ENCODE results near the gene SETBP1. TPM values are rescaled to one million over a fixed set of nuclear protein-coding genes. Genes with fewer than 3 reads are reported as not detected.

The SETBP1 gene
- total and polyA plus RNA-seq, 7 experiments from 2014 or later = 0.08 to 12.5 (median 2.5) TPM; not detected in 2

DNA sequence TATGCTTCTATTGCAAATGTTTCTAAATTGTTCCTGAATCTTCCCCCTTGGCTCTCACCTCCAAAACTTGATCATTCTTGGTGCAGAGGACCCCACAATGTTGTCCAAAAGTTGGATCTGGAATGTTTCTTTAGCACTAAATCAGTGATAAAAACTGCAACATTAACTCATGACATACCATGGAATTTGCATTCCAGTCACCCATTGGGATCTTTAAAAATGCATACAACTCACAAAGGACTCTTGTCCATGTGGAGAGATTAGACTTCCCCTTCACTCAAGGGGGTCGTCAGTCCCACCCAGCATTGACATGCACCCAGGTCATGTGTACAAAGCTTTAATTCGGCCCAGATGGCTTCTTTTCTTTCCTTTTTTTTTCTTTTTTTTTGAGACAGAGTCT is 169.3 kb downstream of the SETBP1 start:
- peaks cover 0 to 14% (median 0%) of the 10 kb centered on the region in 5 donors for H3K27me3 Mint-ChIP-seq
- peaks cover 0 to 3% (median 0%) of the 10 kb centered on the region in 7 donors for H3K4me1 Mint-ChIP-seq
- POLR2A ChIA-PET = no interaction called here
- no peaks in the 10 kb centered on the region for H3K27me3 ChIP-seq (ENCODE audit: control insufficient read depth in 2 of 2, insufficient read depth in 2 of 2, low read length in 2 of 2)
- intact Hi-C loops (cut with micrococcal nuclease) = no loop called here
- no peak overlapping the region for H3K4me3 ChIP-seq (ENCODE audit: low read length)
- H3K36me3 ChIP-seq (ENCODE audit: control insufficient read depth in 2 of 3, insufficient read depth in 3 of 3, low read length in 3 of 3) = no peaks in the 10 kb centered on the region
- no peaks in the 10 kb centered on the region for H3K36me3 Mint-ChIP-seq
- DNase-seq (no peak), ATAC-seq (no peak)
- peaks cover 0 to 6% (median 0%) of the 10 kb centered on the region in 11 donors for H3K9me3 Mint-ChIP-seq
- H3K4me1 ChIP-seq (ENCODE audit: control insufficient read depth in 2 of 2, insufficient read depth in 2 of 2, low read length in 2 of 2) = no peaks in the 10 kb centered on the region
- H3K4me3 Mint-ChIP-seq = no peak overlapping the region
- CTCF ChIA-PET = no interaction called here
- no peak overlapping the region for H3K27ac Mint-ChIP-seq
- no peak overlapping the region for H3K27ac ChIP-seq (ENCODE audit: low read depth, low read length)
- no peaks in the 10 kb centered on the region for H3K9me3 ChIP-seq (ENCODE audit: control insufficient read depth in 2 of 3, low read length in 3 of 3)

DNA sequence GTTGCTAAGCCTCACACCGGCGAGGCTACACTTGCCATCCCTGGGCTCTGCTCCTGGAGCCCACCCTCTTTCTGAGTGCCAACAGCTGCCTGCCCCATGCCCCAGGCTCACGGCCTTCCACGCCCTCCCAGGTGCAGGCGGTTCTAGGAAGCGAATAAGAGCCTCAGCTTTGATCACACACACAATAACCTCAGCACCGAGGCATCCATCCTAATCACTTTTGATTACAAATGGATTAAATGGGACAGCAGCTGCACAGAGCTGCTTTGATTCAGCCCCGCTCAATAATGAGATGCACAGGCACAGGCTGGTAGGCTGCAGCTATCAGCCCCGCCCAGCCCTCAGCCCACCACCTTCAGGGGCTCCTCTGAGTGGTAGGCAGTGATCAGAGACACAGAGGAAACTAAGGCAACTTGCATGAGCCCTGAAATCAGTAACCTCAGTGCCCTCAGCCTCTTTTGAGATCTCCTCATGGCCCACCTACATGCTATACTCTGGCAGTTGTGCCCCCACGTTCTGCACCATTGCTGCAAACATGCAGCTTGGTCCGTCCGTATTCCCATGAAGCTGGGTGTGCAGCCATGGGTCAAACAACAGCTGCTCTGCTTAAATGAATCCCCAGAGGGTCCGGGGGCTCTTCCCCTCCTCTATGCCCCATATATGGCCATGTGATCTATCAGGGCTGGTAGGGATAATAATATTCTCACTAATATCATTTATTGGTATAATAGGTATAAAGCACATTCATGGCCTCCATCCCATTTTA is 171.4 kb downstream of the SETBP1 start:
- peaks cover 0 to 18% (median 0%) of the 10 kb centered on the region in 5 donors for H3K27me3 Mint-ChIP-seq
- H3K36me3 Mint-ChIP-seq = peaks cover 0 to 2% (median 0%) of the 10 kb centered on the region in 5 donors
- no peak for ATAC-seq
- CTCF ChIA-PET = interaction anchor here (0.7 kb wide), 1 partner anchor 16 kb away, joined by 3 read pairs; no protein-coding TSS in a partner anchor
- POLR2A ChIA-PET = no interaction called here
- DNase-seq = no peak
- no peaks in the 10 kb centered on the region for H3K4me1 ChIP-seq (ENCODE audit: control insufficient read depth in 2 of 2, insufficient read depth in 2 of 2, low read length in 2 of 2)
- no peak overlapping the region for H3K27ac ChIP-seq (ENCODE audit: low read depth, low read length)
- H3K4me3 Mint-ChIP-seq = no peak overlapping the region
- H3K9me3 Mint-ChIP-seq = peaks cover 0 to 6% (median 0%) of the 10 kb centered on the region in 11 donors
- no peaks in the 10 kb centered on the region for H3K36me3 ChIP-seq (ENCODE audit: control insufficient read depth in 2 of 3, insufficient read depth in 3 of 3, low read length in 3 of 3)
- no peak overlapping the region for H3K27ac Mint-ChIP-seq
- H3K4me3 ChIP-seq (ENCODE audit: low read length) = no peak overlapping the region
- peaks cover 0 to 5% (median 0%) of the 10 kb centered on the region in 7 donors for H3K4me1 Mint-ChIP-seq
- H3K27me3 ChIP-seq (ENCODE audit: control insufficient read depth in 2 of 2, insufficient read depth in 2 of 2, low read length in 2 of 2) = no peaks in the 10 kb centered on the region
- intact Hi-C loops (cut with micrococcal nuclease) = no loop called here
- no peaks in the 10 kb centered on the region for H3K9me3 ChIP-seq (ENCODE audit: control insufficient read depth in 2 of 3, low read length in 3 of 3)

DNA sequence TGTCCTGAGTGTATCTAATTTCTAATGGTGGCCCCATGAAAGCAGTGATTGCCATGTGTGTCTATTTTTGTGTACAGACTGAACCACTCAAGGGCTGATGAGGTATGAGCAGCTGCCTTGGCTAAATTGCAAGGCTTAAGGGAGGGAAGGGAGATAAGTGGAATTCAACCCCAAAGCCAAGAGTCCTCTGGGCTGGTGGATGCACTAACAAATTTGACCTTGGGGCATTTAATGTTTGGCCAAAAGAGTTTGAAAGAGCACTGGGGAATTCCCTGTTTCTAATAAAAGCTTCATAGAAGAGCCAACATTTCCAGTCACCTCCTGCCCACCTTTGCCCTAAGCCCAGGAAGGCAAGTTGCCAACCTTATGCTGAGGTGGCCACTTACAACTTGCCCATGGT is 172.1 kb downstream of the SETBP1 start:
- Mint-ChIP-seq H3K9me3 (peaks cover 0 to 6% (median 0%) of the 10 kb centered on the region in 11 donors), H3K27ac (no peak overlapping the region), H3K4me1 (peaks cover 0 to 5% (median 0%) of the 10 kb centered on the region in 7 donors), H3K4me3 (no peak overlapping the region), H3K27me3 (peaks cover 0 to 24% (median 0%) of the 10 kb centered on the region in 5 donors), H3K36me3 (peaks cover 0 to 2% (median 0%) of the 10 kb centered on the region in 5 donors)
- Histone ChIP-seq H3K4me1 (ENCODE audit: control insufficient read depth in 2 of 2, insufficient read depth in 2 of 2, low read length in 2 of 2) (no peaks in the 10 kb centered on the region), H3K27ac (ENCODE audit: low read depth, low read length) (no peak overlapping the region), H3K27me3 (ENCODE audit: control insufficient read depth in 2 of 2, insufficient read depth in 2 of 2, low read length in 2 of 2) (no peaks in the 10 kb centered on the region), H3K4me3 (ENCODE audit: low read length) (no peak overlapping the region), H3K36me3 (ENCODE audit: control insufficient read depth in 2 of 3, insufficient read depth in 3 of 3, low read length in 3 of 3) (no peaks in the 10 kb centered on the region), H3K9me3 (ENCODE audit: control insufficient read depth in 2 of 3, low read length in 3 of 3) (no peaks in the 10 kb centered on the region)
- intact Hi-C loops (cut with micrococcal nuclease) = no loop called here
- DNase-seq (no peak), ATAC-seq (no peak)
- POLR2A ChIA-PET = no interaction called here
- CTCF ChIA-PET = no interaction called here

DNA sequence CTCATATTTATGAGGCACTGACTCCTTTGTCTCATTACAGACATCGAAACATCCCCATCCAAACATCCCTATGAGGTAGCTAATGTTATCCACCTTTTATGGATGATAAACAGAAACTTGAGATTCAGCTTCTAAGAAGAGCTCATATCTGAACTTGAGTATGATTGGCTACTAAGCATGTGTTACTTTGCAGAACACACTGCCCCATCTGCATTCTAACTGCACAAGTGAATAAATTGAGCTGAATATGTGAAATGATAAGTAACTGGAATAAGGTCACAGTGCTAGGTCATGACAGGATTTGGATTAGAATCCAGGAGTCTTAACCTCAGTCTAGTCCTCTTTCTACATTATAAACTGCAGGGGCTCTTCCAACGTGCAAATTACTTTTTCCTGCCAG is 172.7 kb downstream of the SETBP1 start:
- H3K4me1 Mint-ChIP-seq = peaks cover 0 to 5% (median 0%) of the 10 kb centered on the region in 7 donors
- no peak overlapping the region for H3K27ac Mint-ChIP-seq
- Histone ChIP-seq H3K27ac (ENCODE audit: low read depth, low read length) (no peak overlapping the region), H3K4me1 (ENCODE audit: control insufficient read depth in 2 of 2, insufficient read depth in 2 of 2, low read length in 2 of 2) (no peaks in the 10 kb centered on the region), H3K27me3 (ENCODE audit: control insufficient read depth in 2 of 2, insufficient read depth in 2 of 2, low read length in 2 of 2) (no peaks in the 10 kb centered on the region), H3K4me3 (ENCODE audit: low read length) (no peak overlapping the region), H3K9me3 (ENCODE audit: control insufficient read depth in 2 of 3, low read length in 3 of 3) (no peaks in the 10 kb centered on the region), H3K36me3 (ENCODE audit: control insufficient read depth in 2 of 3, insufficient read depth in 3 of 3, low read length in 3 of 3) (no peaks in the 10 kb centered on the region)
- intact Hi-C loops (cut with micrococcal nuclease) = no loop called here
- H3K36me3 Mint-ChIP-seq = peaks cover 0 to 2% (median 0%) of the 10 kb centered on the region in 5 donors
- peaks cover 0 to 6% (median 0%) of the 10 kb centered on the region in 11 donors for H3K9me3 Mint-ChIP-seq
- ATAC-seq (no peak), DNase-seq (no peak)
- ChIA-PET CTCF (no interaction called here), POLR2A (no interaction called here)
- H3K27me3 Mint-ChIP-seq = peaks cover 0 to 24% (median 0%) of the 10 kb centered on the region in 5 donors
- H3K4me3 Mint-ChIP-seq = no peak overlapping the region

DNA sequence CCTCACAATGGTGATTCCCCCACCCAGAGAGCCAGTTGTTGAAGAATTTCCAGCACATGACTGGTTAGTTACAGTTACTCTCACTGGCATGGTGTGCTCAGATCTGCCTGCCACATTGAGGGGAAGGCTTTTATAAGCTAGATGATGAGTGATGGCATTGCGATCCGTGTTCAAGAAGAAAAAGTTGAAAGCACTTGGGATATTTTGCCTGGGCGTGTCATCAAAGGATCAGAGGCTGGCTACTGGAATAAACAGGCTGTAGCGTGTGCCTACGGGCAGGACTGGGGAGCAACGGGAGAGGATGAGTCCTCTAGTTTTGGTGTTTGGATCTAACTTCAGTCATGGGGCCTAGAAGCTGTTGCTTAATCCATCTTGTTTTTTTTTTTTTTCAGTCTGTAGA is 175.0 kb downstream of the SETBP1 start:
- Histone ChIP-seq H3K36me3 (ENCODE audit: control insufficient read depth in 2 of 3, insufficient read depth in 3 of 3, low read length in 3 of 3) (no peaks in the 10 kb centered on the region), H3K4me3 (ENCODE audit: low read length) (no peak overlapping the region), H3K4me1 (ENCODE audit: control insufficient read depth in 2 of 2, insufficient read depth in 2 of 2, low read length in 2 of 2) (no peaks in the 10 kb centered on the region), H3K9me3 (ENCODE audit: control insufficient read depth in 2 of 3, low read length in 3 of 3) (no peaks in the 10 kb centered on the region), H3K27me3 (ENCODE audit: control insufficient read depth in 2 of 2, insufficient read depth in 2 of 2, low read length in 2 of 2) (no peaks in the 10 kb centered on the region), H3K27ac (ENCODE audit: low read depth, low read length) (no peak overlapping the region)
- no peak overlapping the region for H3K27ac Mint-ChIP-seq
- ChIA-PET CTCF (no interaction called here), POLR2A (no interaction called here)
- H3K36me3 Mint-ChIP-seq = peaks cover 0 to 2% (median 0%) of the 10 kb centered on the region in 5 donors
- no peak overlapping the region for H3K4me3 Mint-ChIP-seq
- ATAC-seq (no peak), DNase-seq (no peak)
- peaks cover 0 to 5% (median 0%) of the 10 kb centered on the region in 7 donors for H3K4me1 Mint-ChIP-seq
- peaks cover 0 to 6% (median 0%) of the 10 kb centered on the region in 11 donors for H3K9me3 Mint-ChIP-seq
- peaks cover 0 to 28% (median 0%) of the 10 kb centered on the region in 5 donors for H3K27me3 Mint-ChIP-seq
- intact Hi-C loops (cut with micrococcal nuclease) = no loop called here

DNA sequence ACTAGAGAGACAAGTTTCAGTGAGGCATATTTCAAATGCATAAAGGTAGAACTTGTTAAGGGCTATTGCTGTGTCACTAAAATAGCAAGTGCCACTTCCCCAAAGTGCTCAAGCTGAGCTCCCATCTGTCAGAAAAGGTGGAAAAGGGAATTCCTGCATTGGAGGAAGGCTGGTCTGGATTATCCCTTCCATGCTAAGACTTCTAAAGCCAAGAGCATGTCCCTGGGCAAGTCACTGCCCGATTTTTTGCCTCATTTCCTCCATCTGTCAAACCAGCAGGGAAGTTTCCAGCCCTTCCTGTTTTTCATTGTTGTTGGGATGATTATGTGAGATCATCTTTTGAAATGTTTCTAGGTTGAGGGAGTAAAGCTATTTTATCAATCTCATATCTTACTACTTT is 175.5 kb downstream of the SETBP1 start:
- Mint-ChIP-seq H3K4me1 (peaks cover 0 to 5% (median 0%) of the 10 kb centered on the region in 7 donors), H3K27me3 (peaks cover 0 to 28% (median 0%) of the 10 kb centered on the region in 5 donors), H3K4me3 (no peak overlapping the region)

DNA sequence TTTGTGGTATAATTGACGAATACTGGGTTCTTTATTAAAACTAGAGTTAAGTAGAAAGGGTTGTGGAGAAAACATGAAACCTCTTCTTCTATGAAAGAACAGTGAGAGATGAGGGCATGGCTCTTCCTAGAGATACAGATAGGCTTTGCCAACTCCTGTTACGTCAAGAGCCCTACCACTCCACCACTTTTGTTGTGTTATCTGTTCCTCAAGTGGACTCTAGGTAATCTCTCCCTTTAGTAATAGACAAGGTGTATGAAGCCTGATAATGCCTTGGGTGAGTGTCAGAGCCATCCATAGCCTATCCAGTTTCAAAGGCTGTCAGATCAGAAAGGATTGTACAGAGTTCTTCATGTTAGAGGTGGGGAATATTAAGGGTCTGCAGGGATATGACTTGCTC is 176.4 kb downstream of the SETBP1 start:
- Mint-ChIP-seq H3K36me3 (peaks cover 0 to 2% (median 0%) of the 10 kb centered on the region in 5 donors), H3K4me3 (no peak overlapping the region), H3K27me3 (peaks cover 0 to 28% (median 0%) of the 10 kb centered on the region in 5 donors), H3K27ac (no peak overlapping the region), H3K9me3 (peaks cover 0 to 6% (median 0%) of the 10 kb centered on the region in 11 donors), H3K4me1 (peaks cover 0 to 4% (median 0%) of the 10 kb centered on the region in 7 donors)
- no peaks in the 10 kb centered on the region for H3K27me3 ChIP-seq (ENCODE audit: control insufficient read depth in 2 of 2, insufficient read depth in 2 of 2, low read length in 2 of 2)
- H3K4me1 ChIP-seq (ENCODE audit: control insufficient read depth in 2 of 2, insufficient read depth in 2 of 2, low read length in 2 of 2) = no peaks in the 10 kb centered on the region
- no peak for ATAC-seq
- no peak overlapping the region for H3K4me3 ChIP-seq (ENCODE audit: low read length)
- no peaks in the 10 kb centered on the region for H3K36me3 ChIP-seq (ENCODE audit: control insufficient read depth in 2 of 3, insufficient read depth in 3 of 3, low read length in 3 of 3)
- no peaks in the 10 kb centered on the region for H3K9me3 ChIP-seq (ENCODE audit: control insufficient read depth in 2 of 3, low read length in 3 of 3)
- intact Hi-C loops (cut with micrococcal nuclease) = no loop called here
- DNase-seq = no peak
- no peak overlapping the region for H3K27ac ChIP-seq (ENCODE audit: low read depth, low read length)
- POLR2A ChIA-PET = no interaction called here
- CTCF ChIA-PET = no interaction called here

More for the DNA sequence above, 175.5 kb downstream of the SETBP1 start:
- intact Hi-C loops (cut with micrococcal nuclease) = no loop called here
- Histone ChIP-seq H3K27me3 (ENCODE audit: control insufficient read depth in 2 of 2, insufficient read depth in 2 of 2, low read length in 2 of 2) (no peaks in the 10 kb centered on the region), H3K4me1 (ENCODE audit: control insufficient read depth in 2 of 2, insufficient read depth in 2 of 2, low read length in 2 of 2) (no peaks in the 10 kb centered on the region), H3K9me3 (ENCODE audit: control insufficient read depth in 2 of 3, low read length in 3 of 3) (no peaks in the 10 kb centered on the region), H3K36me3 (ENCODE audit: control insufficient read depth in 2 of 3, insufficient read depth in 3 of 3, low read length in 3 of 3) (no peaks in the 10 kb centered on the region), H3K27ac (ENCODE audit: low read depth, low read length) (no peak overlapping the region), H3K4me3 (ENCODE audit: low read length) (no peak overlapping the region)
- H3K36me3 Mint-ChIP-seq = peaks cover 0 to 2% (median 0%) of the 10 kb centered on the region in 5 donors
- ChIA-PET POLR2A (no interaction called here), CTCF (no interaction called here)
- ATAC-seq = no peak
- H3K9me3 Mint-ChIP-seq = peaks cover 0 to 6% (median 0%) of the 10 kb centered on the region in 11 donors
- H3K27ac Mint-ChIP-seq = no peak overlapping the region
- no peak for DNase-seq
